B cell (primary cell): ENCODE data around the gene HYLS1. TPM values are rescaled to one million over a fixed set of nuclear protein-coding genes. Genes with fewer than 3 reads are reported as not detected.

Source experiments
- ATAC-seq: fragments of 200-7000 bp; cut with Tn5 transposase; one replicate; pipeline ENCODE4 v1.10.0; 2021; ENCODE audit warnings: low read depth, mild to moderate bottlenecking, moderate number of reproducible peaks, moderate library complexity
- CTCF ChIA-PET: fragments of 350-600 bp; sonication (Branson Sonifier 250); formaldehyde crosslinking; loops from one replicate; lab custom pipeline; 2021; ENCODE audit warnings: antibody characterized with exemption, inconsistent platforms; lab: Charles Lee
- POLR2A ChIA-PET: fragments of 350-600 bp; sonication (Branson Sonifier 250); formaldehyde crosslinking; loops from one replicate; lab custom pipeline; 2021; ENCODE audit warnings: antibody characterized with exemption; lab: Charles Lee
- DNase-seq: peaks from one replicate; pipeline ENCODE4 v3.0.0; 2013
- H2AFZ ChIP-seq: 2 replicates; pipeline ENCODE4 v1.6.1; 2012; ENCODE audit warnings: mild to moderate bottlenecking, low read depth, low read length; ENCODE audit not compliant: insufficient read depth, poor library complexity, severe bottlenecking
- H3K27ac ChIP-seq, 2 donors: 1 replicate in 1 of 2; 2 replicates in 1 of 2; pipeline ENCODE4 v1.5.1; 2012 to 2013; ENCODE audit warnings: low read length in 2 of 2, mild to moderate bottlenecking in 2 of 2, moderate library complexity in 1 of 2
- H3K27me3 ChIP-seq, 4 experiments: fragments of 200-600 bp in 1 of 4; sonication (generic) in 1 of 4; replicated peaks in 1 of 4; 1 replicate in 2 of 4; 2 replicates in 2 of 4; pipeline versions ENCODE4 v1.6.1 to v1.7.0; 2013 to 2016; ENCODE audit warnings: low read length in 3 of 4, mild to moderate bottlenecking in 2 of 4, mixed read lengths in 1 of 4, moderate library complexity in 1 of 4; ENCODE audit not compliant: insufficient read depth in 4 of 4, control insufficient read depth in 3 of 4; ENCODE audit errors: control extremely low read depth in 1 of 4
- H3K36me3 ChIP-seq, 2 experiments: replicated peaks in 1 of 2; 1 replicate in 1 of 2; 2 replicates in 1 of 2; pipeline versions ENCODE4 v1.6.1 to v1.7.1; 2013; ENCODE audit warnings: low read length in 1 of 2; ENCODE audit not compliant: insufficient read depth in 2 of 2, control insufficient read depth in 1 of 2; ENCODE audit errors: control extremely low read depth in 1 of 2, extremely low read depth in 1 of 2
- H3K4me1 ChIP-seq, 2 donors: fragments of 200-600 bp in 1 of 2; sonication (generic) in 1 of 2; 1 replicate in 1 of 2; 2 replicates in 1 of 2; pipeline versions ENCODE4 v1.5.1 to v1.6.1; 2013 to 2017; ENCODE audit warnings: low read length in 2 of 2; ENCODE audit not compliant: control insufficient read depth in 2 of 2, insufficient read depth in 2 of 2
- H3K4me2 ChIP-seq: replicated peaks from 2 replicates; pipeline ENCODE3; 2012; ENCODE audit warnings: mild to moderate bottlenecking, low read depth, low read length; ENCODE audit not compliant: poor library complexity, severe bottlenecking
- H3K4me3 ChIP-seq, 5 experiments: fragments of 200-600 bp in 1 of 5; sonication (generic) in 1 of 5; 1 replicate in 3 of 5; 2 replicates in 2 of 5; pipeline versions ENCODE4 v1.5.1 to v1.7.0; 2011 to 2016; ENCODE audit warnings: low read length in 4 of 5, mild to moderate bottlenecking in 4 of 5, low read depth in 2 of 5, control low read depth in 1 of 5, moderate library complexity in 1 of 5; ENCODE audit not compliant: insufficient read depth in 1 of 5; ENCODE audit errors: control extremely low read depth in 1 of 5, extremely low read depth in 1 of 5
- H3K79me2 ChIP-seq: fragments of 200-600 bp; sonication (generic); one replicate; pipeline ENCODE4 v1.6.0; 2016; ENCODE audit warnings: low read length; ENCODE audit not compliant: control insufficient read depth, insufficient read depth
- H3K9ac ChIP-seq: fragments of 200-600 bp; sonication (generic); 2 replicates; pipeline ENCODE4 v1.6.1; 2017; ENCODE audit warnings: mild to moderate bottlenecking, low read length, moderate library complexity
- H3K9me3 ChIP-seq, 3 donors: one replicate each; pipeline versions ENCODE4 v1.6.1 to v1.7.1; 2013; ENCODE audit warnings: low read length in 2 of 3; ENCODE audit not compliant: control insufficient read depth in 2 of 3, insufficient read depth in 1 of 3; ENCODE audit errors: control extremely low read depth in 1 of 3
- H4K20me1 ChIP-seq: 2 replicates; pipeline ENCODE4 v1.6.0; 2012; ENCODE audit warnings: mild to moderate bottlenecking, low read length; ENCODE audit not compliant: insufficient read depth, control insufficient read depth, poor library complexity, severe bottlenecking
- H3K27ac Mint-ChIP-seq: one replicate; pipeline ENCODE4 v1.8.0; 2021; ENCODE audit warnings: mixed read lengths
- H3K27me3 Mint-ChIP-seq: one replicate; pipeline ENCODE4 v1.8.0; 2021; ENCODE audit warnings: mixed read lengths
- H3K4me1 Mint-ChIP-seq: one replicate; pipeline ENCODE4 v1.8.0; 2021; ENCODE audit warnings: mixed read lengths
- H3K4me3 Mint-ChIP-seq: one replicate; pipeline ENCODE4 v1.8.0; 2021; ENCODE audit warnings: mixed read lengths
- H3K9me3 Mint-ChIP-seq: one replicate; pipeline ENCODE4 v1.8.0; 2022; ENCODE audit warnings: mixed read lengths; ENCODE audit not compliant: insufficient read depth
- CTCF ChIP-seq: fragments of 200-600 bp; IDR thresholded peaks from one replicate; pipeline ENCODE4 v1.8.0; 2022; ENCODE audit warnings: antibody characterized with exemption, mild to moderate bottlenecking
- EZH2 ChIP-seq: IDR thresholded peaks from 2 replicates; pipeline ENCODE4 v1.6.1; 2012; ENCODE audit warnings: borderline replicate concordance, low read depth, mild to moderate bottlenecking, moderate library complexity, low read length; ENCODE audit not compliant: insufficient read depth, poor library complexity, severe bottlenecking
- WGBS: methylation state at CpG from one replicate; pipeline ENCODE4 v1.1.5; 2013; ENCODE audit warnings: missing lambda C conversion rate; ENCODE audit not compliant: insufficient coverage; 5-methylcytosine and 5-hydroxymethylcytosine counted together
- intact Hi-C: fragments of 100-400 bp; cut with micrococcal nuclease; formaldehyde crosslinking; loops from one replicate; pipeline ENCODE4 v1.10.0; 2022
- polyA plus RNA-seq: library from polyadenylated mRNA; depleted of rRNA; stranded (reverse); fragments of >200 nt; gene quantifications from 2 replicates; pipeline ENCODE4 v1.2.3, GENCODE V29; 2012
- total RNA-seq, 2 donors: library from RNA; stranded (reverse); fragments of 120-200 nt in 1 of 2; gene quantifications; 1 replicate in 1 of 2; 2 replicates in 1 of 2; pipeline versions ENCODE4 v1.2.3 to v1.2.4, GENCODE V29; 2013 to 2022

The HYLS1 gene
- total and polyA plus RNA-seq, 2 donors (not counting 1 experiment from before 2014, with no cell fraction given) = 3.1 to 9.4 TPM

DNA sequence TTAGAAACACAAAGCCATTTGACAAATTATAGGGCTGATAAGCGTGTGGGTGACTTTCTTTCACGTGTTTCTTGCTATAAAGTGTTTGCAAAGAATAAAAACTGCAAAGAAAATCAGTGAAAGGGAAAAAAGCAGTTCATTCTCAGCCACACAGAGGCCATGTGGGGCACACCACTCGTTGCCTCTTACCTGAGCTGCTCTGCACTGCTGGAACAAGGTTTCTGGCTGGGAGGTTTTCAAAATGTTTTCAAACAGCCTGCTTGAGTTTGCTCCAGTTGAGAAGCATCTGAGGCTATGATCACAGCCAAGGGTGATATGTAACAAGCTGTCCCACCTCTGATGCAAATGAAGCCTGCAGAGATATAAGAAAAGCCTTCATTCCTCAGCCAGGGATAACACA lies 43.6 kb downstream of the HYLS1 start:
- POLR2A ChIA-PET = no interaction called here
- H3K27ac Mint-ChIP-seq = no peak overlapping the region
- CTCF ChIA-PET = no interaction called here

DNA sequence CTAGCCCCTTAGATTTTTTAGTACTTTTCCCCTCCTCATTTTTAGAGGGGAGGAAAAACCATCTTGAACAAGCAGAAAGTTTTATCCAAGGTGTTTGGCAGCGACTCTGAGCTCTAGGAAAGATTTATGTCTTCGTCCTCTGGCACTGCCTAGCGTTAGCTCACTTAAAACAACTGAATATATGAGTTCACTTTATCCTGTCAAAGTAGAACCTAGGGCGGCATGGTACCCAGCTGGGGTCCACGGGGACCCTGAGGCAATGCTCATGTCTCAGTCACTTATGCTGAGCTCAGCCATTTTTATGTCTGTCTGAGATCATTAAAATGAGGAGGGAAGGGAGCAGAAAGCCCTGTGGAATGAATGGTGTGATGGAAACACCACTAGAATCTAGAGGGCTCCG lies 44.2 kb downstream of the HYLS1 start:
- Histone ChIP-seq H3K27ac (no peak overlapping the region), H2AFZ (no peak overlapping the region), H3K36me3 (no peaks in the 10 kb centered on the region), H3K4me3 (no peak overlapping the region), H3K4me2 (no peak overlapping the region), H3K27me3 (peaks cover 0 to 3% (median 0%) of the 10 kb centered on the region in 4 experiments), H3K9me3 (no peaks in the 10 kb centered on the region), H3K9ac (no peak overlapping the region), H3K79me2 (no peaks in the 10 kb centered on the region), H3K4me1 (no peaks in the 10 kb centered on the region), H4K20me1 (no peaks in the 10 kb centered on the region)
- WGBS = 70% methylated on average over 3 of the region's 6 CpGs
- ChIA-PET POLR2A (no interaction called here), CTCF (no interaction called here)
- no peak overlapping the region for H3K27ac Mint-ChIP-seq
- no peaks in the 10 kb centered on the region for H3K9me3 Mint-ChIP-seq
- H3K4me3 Mint-ChIP-seq = no peak overlapping the region
- ATAC-seq (no peak), DNase-seq (no peak)
- TF ChIP-seq CTCF = no peak
- TF ChIP-seq EZH2 = no peak
- intact Hi-C loops = no loop called here
- peaks cover 25% of the 10 kb centered on the region for H3K27me3 Mint-ChIP-seq
- no peaks in the 10 kb centered on the region for H3K4me1 Mint-ChIP-seq

More for the DNA sequence above, 43.6 kb downstream of the HYLS1 start:
- 25% methylated on average over 1 of the region's 3 CpGs for WGBS
- H2AFZ ChIP-seq = no peak overlapping the region
- TF ChIP-seq CTCF = no peak
- no peak for TF ChIP-seq EZH2
- Mint-ChIP-seq H3K27me3 (peaks cover 28% of the 10 kb centered on the region), H3K4me1 (no peaks in the 10 kb centered on the region), H3K9me3 (no peaks in the 10 kb centered on the region), H3K4me3 (no peak overlapping the region)
- peaks cover 0 to 3% (median 0%) of the 10 kb centered on the region in 4 experiments for H3K27me3 ChIP-seq
- no peaks in the 10 kb centered on the region for H3K9me3 ChIP-seq
- DNase-seq (no peak), ATAC-seq (no peak)
- no peak overlapping the region for H3K9ac ChIP-seq
- H3K4me2 ChIP-seq = no peak overlapping the region
- H3K27ac ChIP-seq = no peak overlapping the region
- H3K79me2 ChIP-seq = no peaks in the 10 kb centered on the region
- H4K20me1 ChIP-seq = no peaks in the 10 kb centered on the region
- H3K36me3 ChIP-seq = no peaks in the 10 kb centered on the region
- no peak overlapping the region for H3K4me3 ChIP-seq
- no peaks in the 10 kb centered on the region for H3K4me1 ChIP-seq
- intact Hi-C loops = no loop called here
